Measurements from ENCODE around the gene ADCY10.
"Not testable (repeated sequence)": the region's sequence is repeated elsewhere in the genome, so short reads cannot be mapped to it uniquely, and the experiment has no call there.

The ADCY10 gene

DNA sequence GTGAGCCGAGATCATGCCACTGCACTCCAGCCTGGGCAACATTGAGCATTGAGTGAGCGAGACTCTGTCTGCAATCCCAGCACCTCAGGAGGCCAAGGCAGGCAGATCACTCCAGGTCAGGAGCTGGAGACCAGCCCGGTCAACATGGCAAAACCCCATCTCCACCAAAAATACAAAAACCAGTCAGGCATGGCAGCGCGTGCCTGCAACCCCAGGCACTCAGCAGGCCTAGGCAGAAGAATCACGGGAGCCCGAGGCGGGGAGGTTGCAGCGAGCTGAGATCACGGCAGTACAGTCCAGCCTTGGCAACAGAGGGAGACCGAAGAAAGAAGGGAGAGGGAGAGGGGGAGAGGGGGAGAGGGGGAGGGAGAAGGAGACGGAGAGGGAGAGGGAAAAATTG, 107.3 kb downstream of the ADCY10 start:
- not testable (repeated sequence) for DNase-seq (ENCODE audit: low spot score)

DNA sequence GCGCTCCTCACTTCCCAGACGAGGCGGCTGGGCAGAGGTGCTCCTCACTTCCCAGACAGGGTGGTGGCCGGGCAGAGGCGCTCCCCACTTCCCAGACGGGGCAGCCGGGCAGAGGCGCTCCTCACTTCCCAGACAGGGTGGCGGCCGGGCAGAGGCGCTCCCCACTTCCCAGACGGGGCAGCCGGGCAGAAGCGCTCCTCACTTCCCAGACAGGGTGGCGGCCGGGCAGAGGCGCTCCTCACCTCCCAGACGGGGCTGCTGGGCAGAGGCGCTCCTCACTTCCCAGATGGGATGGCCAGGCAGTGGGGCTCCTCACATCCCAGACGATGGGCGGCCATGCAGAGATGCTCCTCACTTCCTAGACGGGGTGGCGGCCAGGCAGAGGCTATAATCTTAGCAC, 107.7 kb downstream of the ADCY10 start:
- DNase-seq (ENCODE audit: low spot score) = not testable (repeated sequence)

DNA sequence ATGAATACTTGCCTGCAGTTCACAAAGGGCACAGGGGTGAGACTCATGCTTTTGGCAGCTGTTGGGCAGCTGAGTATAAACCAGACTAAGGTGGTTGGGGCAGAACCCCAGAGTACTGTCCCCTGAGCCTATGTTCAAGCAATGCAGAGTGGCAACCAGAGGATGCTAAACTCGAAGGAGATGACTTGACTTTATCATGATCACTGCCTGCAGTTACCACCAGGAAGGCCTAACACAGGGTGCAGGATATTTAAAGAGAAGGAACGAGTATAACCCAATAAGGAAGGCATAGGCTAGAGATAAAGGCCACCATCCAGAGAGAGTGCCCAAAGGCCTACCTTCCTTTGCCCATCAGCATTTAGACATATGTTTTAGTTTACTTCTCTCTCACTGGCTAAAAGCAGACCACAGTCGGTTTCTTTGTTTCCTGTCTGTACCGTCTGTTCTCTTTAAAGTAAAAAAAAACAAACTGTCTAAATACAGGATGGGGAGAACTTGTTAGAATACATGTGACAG, 108.8 kb downstream of the ADCY10 start:
- no peak for DNase-seq (ENCODE audit: low spot score)

DNA sequence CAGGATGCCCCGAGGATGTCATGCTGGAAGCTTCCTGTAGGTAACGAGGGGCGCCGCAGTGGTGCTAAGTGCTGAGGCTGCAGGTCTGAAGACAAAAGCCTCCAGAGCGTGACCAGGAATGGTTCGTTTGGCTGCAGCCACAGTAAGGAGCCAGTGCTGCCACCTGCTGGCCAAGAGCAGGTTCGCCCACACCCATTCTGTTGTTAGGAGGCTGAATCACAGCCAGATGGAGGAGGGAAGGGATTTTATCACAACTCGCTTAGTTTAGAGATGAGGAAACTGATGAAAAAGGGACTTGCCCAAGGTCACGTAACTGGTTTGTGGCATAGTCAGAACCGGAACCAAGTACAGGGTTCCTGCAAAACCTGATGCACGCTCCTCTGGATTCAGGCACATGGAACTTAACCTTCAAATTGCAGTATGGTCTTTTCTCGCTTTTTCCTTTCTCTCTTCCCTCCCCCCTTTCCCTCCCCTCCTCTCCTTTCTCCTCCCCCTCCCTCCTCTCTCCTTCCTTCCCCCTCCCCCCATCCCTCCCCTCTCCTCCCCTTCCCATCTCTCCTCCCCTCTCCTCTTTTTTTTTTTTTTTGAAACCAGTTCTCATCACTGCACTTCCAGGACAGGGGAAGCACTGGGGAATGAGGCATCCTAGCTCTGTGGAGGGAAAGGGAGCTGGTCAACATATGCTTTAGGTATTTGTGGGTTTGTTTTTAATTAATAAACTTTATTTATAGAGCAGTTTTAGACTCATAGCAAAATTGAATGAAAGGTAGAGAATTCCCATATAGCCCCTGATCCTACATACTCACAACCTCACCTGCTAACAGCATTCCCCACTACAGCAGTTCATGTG, 110.4 kb downstream of the ADCY10 start:
- peak; percentile 84 for DNase-seq (ENCODE audit: low spot score)

DNA sequence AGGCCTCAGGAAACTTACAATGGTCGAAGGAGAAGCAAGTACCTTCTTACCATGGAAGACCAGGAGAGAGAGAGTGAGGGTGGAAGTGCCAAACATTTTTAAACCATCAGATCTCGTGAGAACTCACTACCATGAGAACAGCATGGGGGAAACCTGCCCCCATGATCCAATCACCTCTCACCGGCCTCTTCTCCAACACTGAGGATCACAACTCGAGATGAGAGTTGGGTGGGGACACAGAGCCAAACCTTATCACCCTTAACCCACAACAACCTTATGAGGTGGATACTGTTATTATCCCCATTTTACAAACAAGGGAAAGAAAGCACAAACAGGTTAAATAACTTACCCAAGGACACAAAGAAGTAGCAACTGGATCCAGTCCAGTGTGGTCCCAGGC, 111.7 kb downstream of the ADCY10 start:
- no peak for DNase-seq (ENCODE audit: low spot score)

DNA sequence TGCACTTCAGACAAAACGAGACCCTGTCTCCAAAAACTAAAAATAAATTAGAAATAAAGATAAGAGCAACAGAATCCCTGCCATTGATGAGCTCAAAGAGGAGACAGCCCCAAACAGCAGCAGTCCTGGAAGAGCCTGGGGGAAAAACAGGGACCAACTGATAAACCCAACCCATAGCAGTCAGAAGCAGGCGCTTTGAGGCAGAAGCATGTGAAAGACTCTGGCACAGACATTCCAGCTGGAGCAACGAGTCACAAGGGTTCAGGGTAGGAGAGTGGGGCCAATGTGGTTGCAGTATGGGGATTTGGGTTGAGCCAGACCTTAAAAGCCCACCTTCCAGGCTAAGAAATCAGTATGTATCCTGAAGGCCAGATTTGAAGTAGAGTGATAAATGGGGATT, 113.7 kb downstream of the ADCY10 start:
- no peak for DNase-seq (ENCODE audit: low spot score)

DNA sequence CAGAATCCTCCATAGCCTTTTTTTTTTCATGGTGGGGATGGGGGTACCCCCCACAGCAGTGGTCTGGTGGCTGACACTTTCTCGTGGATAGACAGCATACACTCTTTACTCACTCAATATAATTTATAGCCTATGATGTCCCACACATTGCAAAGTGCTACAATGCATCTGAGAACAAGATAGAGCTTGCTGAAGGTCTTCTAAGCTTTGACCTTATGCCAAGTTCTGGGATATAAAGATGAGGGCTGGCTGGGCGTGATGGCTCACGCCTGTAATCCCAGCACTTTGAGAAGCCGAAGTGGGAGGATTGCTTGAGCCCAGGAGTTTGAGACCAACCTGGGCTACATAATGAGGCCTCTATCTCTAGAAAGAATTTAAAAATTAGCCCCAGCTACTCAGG, 114.2 kb downstream of the ADCY10 start:
- no peak for DNase-seq (ENCODE audit: low spot score)

DNA sequence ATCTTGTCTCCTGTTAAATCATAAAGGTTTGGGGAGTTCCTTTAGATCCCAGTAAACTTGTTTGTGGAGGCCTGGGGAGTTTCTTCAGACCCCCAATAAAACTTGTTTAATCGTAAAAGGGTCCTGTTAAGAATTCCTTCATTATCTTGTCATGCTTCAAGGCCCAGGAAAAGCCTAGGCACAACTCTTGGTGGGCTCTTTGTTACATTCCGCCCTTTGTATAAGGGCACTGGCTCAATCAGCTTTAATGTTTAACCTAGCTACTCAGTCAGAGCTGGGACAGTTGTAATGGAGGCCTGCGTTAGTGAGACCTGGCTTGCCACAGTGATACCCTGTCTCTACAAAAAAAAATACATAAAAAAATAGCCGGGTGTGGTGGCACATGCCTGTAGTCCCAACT, 115.0 kb downstream of the ADCY10 start:
- no peak for DNase-seq (ENCODE audit: low spot score)

DNA sequence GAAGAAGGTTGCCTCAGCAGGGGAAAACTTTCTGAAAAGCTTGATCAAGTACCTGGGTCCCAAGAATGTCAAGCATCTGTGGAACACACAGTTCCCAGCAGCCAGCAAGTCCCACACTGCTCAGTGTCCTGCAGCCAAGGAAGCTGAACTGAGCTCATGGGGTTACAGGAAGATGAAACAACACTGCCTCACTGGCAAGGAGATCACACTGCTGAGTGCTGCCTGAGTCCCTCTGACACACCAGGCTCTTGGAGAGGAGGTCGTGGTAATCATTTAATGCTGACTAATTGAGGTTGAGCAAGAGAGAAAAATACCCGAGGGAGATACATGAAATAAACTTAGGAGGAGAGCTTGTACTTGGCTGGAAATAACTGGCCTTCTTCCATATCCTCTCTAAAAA, 116.9 kb downstream of the ADCY10 start:
- peak; percentile 14 for DNase-seq (ENCODE audit: low spot score)

DNA sequence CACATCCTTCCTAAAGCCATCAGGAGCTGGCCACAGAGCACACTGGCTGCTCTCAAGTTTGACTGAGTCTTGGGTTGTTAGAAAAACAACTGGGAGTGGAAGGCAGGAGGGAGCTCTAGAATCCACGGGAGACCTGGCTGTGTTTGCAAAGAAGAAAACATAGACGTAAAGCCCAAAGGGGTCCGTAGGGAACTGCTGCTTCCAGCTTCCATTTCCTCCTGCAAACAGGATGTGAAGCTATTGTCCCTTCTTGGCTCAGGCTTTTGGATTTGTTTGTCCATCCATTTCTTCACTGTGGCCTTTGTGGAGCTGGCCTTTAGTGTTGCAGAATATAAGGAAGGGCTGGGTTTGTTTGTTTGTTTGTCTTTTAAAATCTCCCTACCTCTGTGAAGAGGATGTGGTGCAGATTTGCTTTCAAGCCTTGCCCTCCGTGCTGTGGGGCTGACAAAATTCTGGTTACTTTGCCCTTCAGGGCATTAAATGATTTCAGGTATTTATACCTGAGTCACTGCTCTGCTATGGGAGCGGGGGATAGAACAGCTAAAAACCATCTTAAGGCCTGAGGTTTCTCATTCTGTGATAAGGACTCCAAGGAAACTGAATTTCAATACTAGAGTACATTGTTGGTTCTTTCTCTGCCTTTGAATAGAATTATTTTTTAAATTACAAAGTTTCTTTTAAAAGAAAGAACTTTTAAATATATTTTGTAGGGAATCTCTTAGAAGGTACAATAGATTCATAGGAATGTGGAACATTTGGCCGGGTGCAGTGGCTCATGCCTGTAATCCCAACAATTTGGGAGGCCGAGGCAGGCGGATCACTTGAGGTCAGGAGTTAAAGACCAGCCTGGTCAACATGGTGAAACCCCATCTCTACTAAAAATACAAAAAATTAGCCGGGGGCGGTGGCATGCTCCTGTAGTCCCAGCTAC, 117.9 kb downstream of the ADCY10 start:
- DNase-seq (ENCODE audit: low spot score) = no peak

DNA sequence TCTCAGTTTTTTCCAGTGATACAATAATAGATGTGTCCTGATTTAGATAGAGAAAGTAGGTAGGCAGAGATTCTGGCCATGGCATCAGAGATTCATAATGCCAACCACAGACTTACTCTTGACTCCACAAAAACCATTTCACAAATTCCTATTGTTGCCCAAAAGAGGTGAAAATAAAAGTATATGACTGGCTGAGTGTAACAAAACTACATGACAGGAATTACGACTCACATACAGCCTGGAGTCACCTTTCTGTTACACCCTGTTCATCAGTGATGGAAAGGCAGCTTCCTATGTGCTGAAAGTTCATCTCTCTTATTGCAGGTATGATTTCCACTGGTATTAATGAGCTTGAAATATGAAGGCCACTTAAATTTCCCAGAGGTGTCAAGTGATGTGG, 119.9 kb downstream of the ADCY10 start:
- DNase-seq (ENCODE audit: low spot score) = no peak

DNA sequence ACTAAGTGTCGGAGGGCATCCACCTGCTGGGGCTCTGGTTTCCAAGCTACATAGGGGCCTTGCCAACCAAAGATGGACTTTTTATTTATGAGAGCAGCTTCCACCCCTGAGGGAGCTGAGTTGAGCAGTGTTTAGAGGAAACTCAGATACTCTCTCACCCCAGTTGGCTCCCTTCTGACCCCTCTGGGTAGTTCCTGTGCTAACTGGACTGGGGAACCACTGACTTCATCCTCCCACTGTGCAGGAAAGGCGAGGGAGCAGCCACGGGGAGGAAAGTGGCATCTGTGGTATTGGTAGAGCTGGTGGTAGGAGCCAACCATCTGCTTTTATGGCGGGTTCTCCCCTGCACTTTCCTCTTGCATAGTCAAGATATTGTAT, 121.8 kb downstream of the ADCY10 start:
- DNase-seq (ENCODE audit: low spot score) = no peak

DNA sequence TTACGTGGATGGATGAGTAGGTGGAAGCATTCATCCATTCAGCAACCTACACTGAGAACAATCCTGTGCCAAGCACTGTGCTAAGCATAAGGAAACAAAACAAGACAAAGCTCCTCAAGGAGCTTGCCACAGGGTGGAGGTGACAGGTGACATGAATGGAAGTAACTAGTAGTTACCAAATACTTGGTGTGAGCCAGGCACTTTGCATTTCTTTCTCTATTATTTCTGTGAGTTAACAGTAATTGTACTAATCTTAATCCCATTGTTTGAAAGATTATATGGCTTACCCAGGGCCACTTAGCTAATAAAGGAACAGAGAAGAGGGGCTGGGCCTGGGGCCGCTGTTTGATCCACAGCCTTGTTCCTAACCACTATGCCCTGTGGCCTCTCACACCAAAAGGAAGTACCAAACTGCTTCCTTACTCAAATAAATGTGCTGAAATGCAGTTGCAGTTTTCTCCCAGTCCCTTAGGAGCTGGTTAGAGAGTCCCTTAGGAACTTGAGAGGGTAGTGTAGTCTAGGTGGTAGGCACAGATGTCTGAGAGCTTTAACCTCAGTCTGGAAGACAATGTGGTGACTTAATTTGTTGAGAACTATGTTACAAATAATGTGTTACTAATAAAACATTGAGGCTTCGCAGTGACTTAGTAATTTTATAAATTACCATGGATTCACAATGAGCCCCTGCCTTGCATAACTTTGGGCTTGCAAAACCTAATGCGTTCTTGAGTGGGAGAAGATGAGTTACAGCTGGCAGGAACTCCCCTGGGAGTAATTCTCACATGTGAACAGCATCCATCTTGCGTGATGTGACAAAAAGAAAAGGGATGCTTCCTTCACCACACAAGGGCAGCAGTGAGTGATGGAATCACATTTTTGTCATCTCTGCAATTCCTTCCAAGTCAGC, 122.4 kb downstream of the ADCY10 start:
- no peak for DNase-seq (ENCODE audit: low spot score)

DNA sequence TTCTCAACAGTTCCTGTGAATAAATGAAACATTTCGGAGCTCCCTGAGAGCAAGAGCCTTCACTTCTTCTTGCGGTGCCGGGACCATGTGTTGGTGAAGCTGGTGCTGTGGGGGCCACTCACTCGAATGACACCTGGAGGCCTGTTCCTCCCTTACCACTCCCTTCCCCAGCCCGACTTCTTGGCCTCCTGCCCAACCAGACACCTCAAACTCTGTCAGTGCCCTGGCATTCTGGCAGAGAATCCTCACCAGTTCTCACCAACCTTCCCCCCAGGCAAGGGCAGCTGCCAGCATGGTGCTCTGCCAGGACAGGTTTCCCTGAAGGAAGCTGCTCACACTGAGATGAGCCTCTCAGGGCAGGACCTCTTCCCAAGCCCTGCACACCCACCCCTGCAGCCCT, 123.8 kb downstream of the ADCY10 start:
- DNase-seq (ENCODE audit: low spot score) = no peak

DNA sequence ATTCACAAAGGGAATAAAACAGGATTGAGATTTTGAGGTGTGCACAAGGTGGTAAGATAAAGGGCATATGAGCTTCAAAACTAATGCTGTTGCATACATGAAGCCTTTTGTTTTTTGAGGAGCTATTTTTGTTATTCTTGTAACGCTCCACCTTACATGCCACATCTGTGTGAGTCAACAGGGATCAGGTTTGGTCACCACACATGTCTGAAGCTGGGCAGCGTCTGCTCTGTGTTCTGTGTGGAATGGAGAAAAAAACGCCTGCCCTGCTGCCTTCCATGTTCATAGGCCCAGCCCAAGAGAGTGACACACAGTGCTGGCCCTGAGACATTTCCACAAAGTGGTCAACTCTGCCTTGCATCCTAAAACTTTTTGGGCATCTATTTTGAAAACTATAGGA, 124.4 kb downstream of the ADCY10 start:
- DNase-seq (ENCODE audit: low spot score) = no peak

DNA sequence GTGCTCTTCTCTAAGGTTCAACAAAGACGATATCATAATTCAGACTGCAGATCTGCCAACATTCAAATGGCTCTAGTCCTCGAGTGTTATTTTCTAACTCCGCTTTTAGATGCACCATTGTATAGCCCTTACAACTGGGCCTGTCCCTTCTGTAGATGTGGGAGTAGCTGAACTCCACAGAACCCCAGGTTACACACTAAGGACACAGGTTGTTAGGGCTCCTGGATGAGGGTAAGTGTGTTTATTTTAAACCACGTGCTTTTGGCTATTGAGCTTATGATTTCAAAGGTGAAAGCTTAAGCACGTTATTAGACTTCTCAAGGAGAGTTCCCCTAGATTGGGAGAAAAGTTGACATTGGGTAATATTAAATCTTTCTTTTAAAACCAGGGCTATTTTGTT, 127.4 kb downstream of the ADCY10 start:
- DNase-seq (ENCODE audit: low spot score) = no peak

DNA sequence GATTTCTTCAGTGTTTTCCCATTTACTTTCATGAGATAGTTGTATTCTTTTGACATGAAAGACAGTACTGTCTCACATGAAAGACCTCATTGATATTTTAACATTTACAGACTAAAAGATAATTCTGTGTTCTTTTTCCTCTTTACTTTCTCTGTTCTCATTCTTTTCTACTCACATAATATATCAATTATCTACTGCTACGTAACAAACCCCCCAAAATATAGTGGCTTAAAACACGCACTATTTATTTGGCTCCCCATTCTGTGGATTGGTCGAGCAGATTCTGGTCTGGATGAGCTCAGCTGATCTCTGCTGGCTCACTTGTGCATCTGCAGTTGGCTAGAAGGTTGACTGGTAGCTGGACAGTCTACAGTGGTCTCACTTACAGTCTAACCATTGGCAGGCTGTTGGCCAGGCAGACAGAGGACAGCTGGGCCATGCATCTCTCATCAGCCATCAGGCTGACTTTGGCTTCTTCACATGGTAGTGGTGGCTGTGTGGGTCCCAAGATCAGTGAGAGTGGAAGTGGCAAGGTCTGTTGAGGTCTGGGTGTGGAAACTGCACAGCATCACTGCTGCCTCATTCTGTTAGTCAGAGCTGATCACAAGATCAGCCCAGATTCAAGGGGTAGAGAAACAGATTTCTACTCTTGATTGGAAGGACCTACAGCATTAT, 128.9 kb downstream of the ADCY10 start:
- DNase-seq (ENCODE audit: low spot score) = no peak

DNA sequence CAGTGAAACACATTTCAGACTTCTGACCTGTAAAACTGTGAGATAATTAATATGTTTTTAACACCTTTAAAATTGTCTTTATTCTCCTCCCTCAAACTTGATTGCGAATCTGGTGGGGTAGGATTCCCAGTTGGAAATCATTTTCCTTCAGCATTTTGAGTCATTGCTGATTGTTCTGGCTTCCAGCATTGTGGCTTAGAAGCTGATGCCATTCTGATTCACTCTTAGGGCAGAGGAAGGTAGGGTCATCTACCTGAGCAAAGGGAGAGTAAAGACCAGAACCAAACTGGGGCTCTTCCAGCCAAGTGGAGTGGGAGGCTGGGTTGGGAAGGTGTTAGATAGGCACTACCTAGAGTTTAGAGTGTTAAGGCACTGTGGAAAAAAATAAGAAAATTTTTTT, 131.0 kb downstream of the ADCY10 start:
- DNase-seq (ENCODE audit: low spot score) = no peak

DNA sequence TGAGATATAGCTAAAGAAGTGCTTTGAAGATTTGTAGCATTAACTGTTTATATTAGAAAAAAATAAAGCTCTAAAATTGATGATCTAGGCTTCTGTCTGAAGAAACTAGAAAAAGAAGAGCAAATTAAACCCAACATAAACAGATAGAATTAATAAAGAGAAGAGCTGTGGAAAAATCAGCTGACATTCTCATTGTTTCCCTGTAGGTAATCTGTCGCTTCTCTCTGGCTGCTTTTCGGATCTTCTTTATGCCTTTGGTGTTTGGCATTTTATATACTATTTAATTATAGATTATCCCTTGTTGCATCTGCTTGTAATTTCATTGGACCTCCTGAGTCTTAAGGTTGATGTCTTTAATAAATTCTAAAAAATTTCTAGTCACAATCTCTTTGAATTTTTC, 132.4 kb downstream of the ADCY10 start:
- no peak for DNase-seq (ENCODE audit: low spot score)

DNA sequence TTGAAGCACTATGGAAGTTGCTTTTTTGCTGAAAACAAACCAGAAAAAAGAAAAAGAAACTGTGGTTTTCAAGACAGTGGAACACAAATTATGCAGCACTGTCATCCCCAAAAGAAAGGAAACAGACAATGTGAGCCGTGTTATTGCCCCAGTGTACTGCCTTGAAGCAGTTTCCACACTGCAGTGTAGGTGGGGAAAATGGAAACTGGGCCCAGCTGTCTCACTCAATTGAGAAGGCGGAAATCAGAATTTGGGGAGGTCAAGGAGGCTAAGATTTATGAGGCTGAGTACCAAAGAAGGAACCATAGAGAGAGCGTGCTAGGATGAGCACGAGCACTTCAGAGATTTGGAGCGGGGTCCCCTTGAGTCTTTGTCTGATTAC, 136.7 kb downstream of the ADCY10 start:
- no peak for DNase-seq (ENCODE audit: low spot score)

DNA sequence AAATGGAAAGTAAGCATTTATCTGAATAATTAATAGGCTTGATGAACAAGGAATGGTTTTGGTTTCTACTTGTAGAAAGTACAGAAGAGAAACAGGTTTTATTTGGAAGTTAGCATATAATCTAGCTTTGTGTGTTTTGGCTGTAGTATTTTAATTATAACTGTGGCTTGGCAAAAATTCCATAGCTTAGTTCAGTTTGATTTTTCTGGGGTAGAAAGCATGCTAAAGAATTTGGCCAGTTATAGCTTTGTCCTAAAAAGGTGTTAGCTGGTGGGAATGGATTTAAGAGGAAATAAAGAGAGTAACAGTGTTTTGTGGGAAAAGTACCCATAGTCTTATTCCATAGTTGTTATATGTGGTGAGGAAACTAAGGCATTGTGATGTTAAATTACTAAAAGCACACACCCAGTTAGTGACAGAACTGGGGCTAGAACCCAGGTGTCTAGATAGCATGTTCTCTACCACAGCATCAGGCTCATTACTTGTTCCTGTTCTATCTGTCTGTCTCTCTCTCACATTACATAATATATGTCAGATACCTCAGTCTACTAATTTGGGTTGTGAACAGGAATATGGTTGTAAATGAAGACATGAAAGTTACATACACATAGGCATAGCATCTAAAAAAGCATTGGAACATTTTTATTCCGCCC, 137.2 kb downstream of the ADCY10 start:
- no peak for DNase-seq (ENCODE audit: low spot score)

Data from hematopoietic multipotent progenitor cell treated with erythropoietin and hydrocortisone succinate and interleukin-3 and kit ligand, for 17 days (in vitro differentiated cells).